GM19324 (cell line): ENCODE data around the gene VWF.
"Not testable (repeated sequence)": the region's sequence is repeated elsewhere in the genome, so short reads cannot be mapped to it uniquely, and the experiment has no call there.

Experiments
- ATAC-seq: cut with Tn5 transposase; IDR thresholded peaks from one replicate; pipeline ENCODE4 v1.9.1; 2021; ENCODE audit warnings: mild to moderate bottlenecking, moderate library complexity; ENCODE audit not compliant: unreplicated experiment, low FRiP score

Gene VWF

GRCh38 chr12:6146509-6146908, 22.0 kb upstream of the VWF start:
- no peak for ATAC-seq

- ATAC-seq, result no peak
Measured at GRCh38 chr12:6145564-6145963, 21.1 kb upstream of the VWF start.

- no peak for ATAC-seq
Measured at GRCh38 chr12:6143303-6143675, 18.8 kb upstream of the VWF start.

GRCh38 chr12:6142368-6143302, 18.2 kb upstream of the VWF start:
- not testable (repeated sequence) for ATAC-seq

- ATAC-seq, result not testable (repeated sequence)
Measured at GRCh38 chr12:6141731-6142367, 17.4 kb upstream of the VWF start.

- no peak for ATAC-seq
Measured at GRCh38 chr12:6140651-6141447, 16.4 kb upstream of the VWF start.

GRCh38 chr12:6135071-6135470, 10.6 kb upstream of the VWF start:
- no peak for ATAC-seq

GRCh38 chr12:6133642-6134041, 9.2 kb upstream of the VWF start:
- no peak for ATAC-seq

- ATAC-seq, result no peak
Measured at GRCh38 chr12:6132496-6132895, 8.0 kb upstream of the VWF start.

- ATAC-seq, result no peak
Measured at GRCh38 chr12:6125310-6125608, 789 bp upstream of the VWF start.

- ATAC-seq, result no peak
Measured at GRCh38 chr12:6123258-6123657, 1.2 kb downstream of the VWF start.

- ATAC-seq, result no peak
Measured at GRCh38 chr12:6122201-6122600, 2.3 kb downstream of the VWF start.

- no peak for ATAC-seq
Measured at GRCh38 chr12:6120796-6121473, 3.5 kb downstream of the VWF start.

GRCh38 chr12:6118891-6119568, 5.4 kb downstream of the VWF start:
- ATAC-seq, result no peak

GRCh38 chr12:6116471-6117021, 7.9 kb downstream of the VWF start:
- ATAC-seq, result no peak

GRCh38 chr12:6115389-6115788, 9.1 kb downstream of the VWF start:
- ATAC-seq, result no peak

- ATAC-seq, result no peak
Measured at GRCh38 chr12:6114476-6114870, 10.0 kb downstream of the VWF start.

- ATAC-seq, result no peak
Measured at GRCh38 chr12:6113691-6114475, 10.6 kb downstream of the VWF start.

GRCh38 chr12:6112004-6112403, 12.5 kb downstream of the VWF start:
- no peak for ATAC-seq
